Activated T-helper 17 cell treated with anti-CD3 and anti-CD28 coated beads, Interleukin-2, amount 50 U/mL, for 72 hours (primary cell): ENCODE measurements around the gene PLEKHO1. TPM values are rescaled to one million over a fixed set of nuclear protein-coding genes. Genes with fewer than 3 reads are reported as not detected.

Experiments
- ATAC-seq: fragments of 150-1000 bp; cut with Tn5 transposase; replicated peaks from 2 replicates; pipeline ENCODE4 v1.10.0; 2021; ENCODE audit warnings: mild to moderate bottlenecking, moderate library complexity
- H3K27ac Mint-ChIP-seq: one replicate; pipeline ENCODE4 v1.8.0; 2022; ENCODE audit warnings: mixed read lengths
- H3K27me3 Mint-ChIP-seq: one replicate; pipeline ENCODE4 v1.8.0; 2022; ENCODE audit warnings: mixed read lengths
- H3K36me3 Mint-ChIP-seq: one replicate; pipeline ENCODE4 v1.8.0; 2022; ENCODE audit warnings: low read depth, mild to moderate bottlenecking, mixed read lengths
- H3K4me1 Mint-ChIP-seq: one replicate; pipeline ENCODE4 v1.8.0; 2022; ENCODE audit warnings: mixed read lengths
- H3K4me3 Mint-ChIP-seq: one replicate; pipeline ENCODE4 v1.8.0; 2022; ENCODE audit warnings: mild to moderate bottlenecking, mixed read lengths
- H3K9me3 Mint-ChIP-seq: one replicate; pipeline ENCODE4 v1.8.0; 2022; ENCODE audit warnings: mixed read lengths
- total RNA-seq, 2 donors: library from RNA; stranded (reverse); gene quantifications; one replicate each; pipeline ENCODE4 v1.2.3, GENCODE V29; 2022

Gene PLEKHO1
- total RNA-seq, 2 donors from 2014 or later = 33.1 to 43.0 TPM

DNA sequence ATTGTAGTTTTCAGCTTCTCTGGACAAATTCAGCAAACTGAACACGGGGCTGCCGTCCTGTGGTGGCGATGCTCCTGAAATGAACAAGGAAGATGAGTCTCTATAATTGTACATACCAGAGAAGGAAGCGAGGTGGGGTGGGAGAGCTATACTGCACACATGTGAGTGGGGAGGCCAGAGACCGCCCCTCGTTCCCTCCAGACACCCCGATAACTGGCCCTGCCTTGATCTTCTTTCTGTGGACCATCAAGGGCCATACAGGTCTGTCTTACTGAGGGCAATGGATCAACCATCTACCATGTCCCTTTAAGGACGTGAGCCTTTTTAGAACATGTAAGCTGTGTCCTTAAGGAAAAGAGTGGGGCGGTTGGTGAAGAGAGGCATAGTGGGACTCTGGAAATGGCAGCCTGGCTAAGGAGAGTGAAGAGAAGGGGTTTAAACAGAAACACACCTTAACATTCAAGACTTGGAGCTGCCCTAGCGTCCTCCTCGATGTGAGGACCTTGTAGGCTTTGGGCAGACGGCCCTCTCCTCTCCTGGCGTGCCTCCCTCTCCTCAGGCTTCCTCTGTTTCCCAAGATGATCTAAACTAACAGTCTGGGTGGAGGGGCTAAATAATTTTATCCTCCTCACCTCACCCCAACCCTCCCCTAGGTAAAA lies 5.8 kb downstream of the PLEKHO1 start:
- peak overlapping the region; percentile 31 for H3K27ac Mint-ChIP-seq
- no peak overlapping the region for H3K4me3 Mint-ChIP-seq
- H3K36me3 Mint-ChIP-seq = peaks cover 98% of the 10 kb centered on the region
- no peak for ATAC-seq
- no peaks in the 10 kb centered on the region for H3K27me3 Mint-ChIP-seq
- H3K9me3 Mint-ChIP-seq = no peaks in the 10 kb centered on the region
- H3K4me1 Mint-ChIP-seq = peaks cover 51% of the 10 kb centered on the region

GRCh38 chr1:150156868-150157603 lies 7.3 kb downstream of the PLEKHO1 start:
- ATAC-seq = no peak
- Mint-ChIP-seq H3K36me3 (peaks cover 89% of the 10 kb centered on the region), H3K27ac (no peak overlapping the region), H3K27me3 (no peaks in the 10 kb centered on the region), H3K4me3 (no peak overlapping the region), H3K9me3 (no peaks in the 10 kb centered on the region), H3K4me1 (peaks cover 53% of the 10 kb centered on the region)

- Mint-ChIP-seq H3K9me3 (no peaks in the 10 kb centered on the region), H3K27ac (peak overlapping the region; percentile 18), H3K36me3 (peaks cover 64% of the 10 kb centered on the region), H3K27me3 (no peaks in the 10 kb centered on the region), H3K4me1 (peaks cover 41% of the 10 kb centered on the region), H3K4me3 (peak overlapping the region; percentile 35)
- ATAC-seq = no peak
Measured at GRCh38 chr1:150159550-150159949, 9.8 kb downstream of the PLEKHO1 start.

GRCh38 chr1:150160964-150161621 lies 11.4 kb downstream of the PLEKHO1 start:
- Mint-ChIP-seq H3K27me3 (no peaks in the 10 kb centered on the region), H3K4me3 (peak overlapping the region; percentile 35), H3K27ac (peak overlapping the region; percentile 65), H3K36me3 (peaks cover 48% of the 10 kb centered on the region), H3K9me3 (no peaks in the 10 kb centered on the region), H3K4me1 (peaks cover 36% of the 10 kb centered on the region)
- no peak for ATAC-seq

GRCh38 chr1:150161747-150162581 lies 12.2 kb downstream of the PLEKHO1 start:
- Mint-ChIP-seq H3K27ac (peak overlapping the region; percentile 65), H3K36me3 (peaks cover 40% of the 10 kb centered on the region), H3K4me1 (peaks cover 36% of the 10 kb centered on the region)

GRCh38 chr1:150162582-150162861 lies 12.8 kb downstream of the PLEKHO1 start:
- Mint-ChIP-seq H3K36me3 (peaks cover 34% of the 10 kb centered on the region), H3K27ac (no peak overlapping the region), H3K4me3 (peak overlapping the region; percentile 17)

More at GRCh38 chr1:150161747-150162581, 12.2 kb downstream of the PLEKHO1 start:
- H3K27me3 Mint-ChIP-seq = no peaks in the 10 kb centered on the region
- ATAC-seq = no peak
- peak overlapping the region; percentile 35 for H3K4me3 Mint-ChIP-seq
- H3K9me3 Mint-ChIP-seq = no peaks in the 10 kb centered on the region

GRCh38 chr1:150162862-150163706 lies 13.4 kb downstream of the PLEKHO1 start:
- Mint-ChIP-seq H3K36me3 (peaks cover 28% of the 10 kb centered on the region), H3K4me3 (peak overlapping the region; percentile 17)
- peak; percentile 8 for ATAC-seq

More at GRCh38 chr1:150162582-150162861, 12.8 kb downstream of the PLEKHO1 start:
- H3K27me3 Mint-ChIP-seq = no peaks in the 10 kb centered on the region
- ATAC-seq = no peak
- peaks cover 33% of the 10 kb centered on the region for H3K4me1 Mint-ChIP-seq
- H3K9me3 Mint-ChIP-seq = no peaks in the 10 kb centered on the region

DNA sequence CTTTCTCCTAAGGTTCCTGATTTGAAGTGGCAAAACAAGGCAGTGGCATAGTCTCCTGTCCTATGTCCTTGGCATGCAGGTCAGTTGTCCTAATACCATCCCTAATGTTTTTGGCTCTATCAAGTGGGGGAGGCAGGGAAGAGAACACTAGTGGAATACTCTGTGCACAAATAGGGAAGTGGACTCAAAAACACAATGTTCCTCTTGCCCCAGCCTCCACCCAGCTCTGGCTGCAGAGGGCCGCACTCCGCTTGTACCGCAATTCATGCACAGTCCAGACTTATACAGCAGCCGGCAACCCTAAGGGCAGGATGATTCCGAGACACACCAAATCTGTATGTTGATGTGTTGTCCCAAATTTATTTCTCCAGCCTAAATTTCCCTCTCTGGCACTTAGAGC lies 14.5 kb downstream of the PLEKHO1 start:
- H3K36me3 Mint-ChIP-seq = peaks cover 17% of the 10 kb centered on the region
- no peak overlapping the region for H3K27ac Mint-ChIP-seq
- ATAC-seq = no peak
- H3K4me1 Mint-ChIP-seq = peaks cover 25% of the 10 kb centered on the region
- H3K27me3 Mint-ChIP-seq = no peaks in the 10 kb centered on the region
- no peaks in the 10 kb centered on the region for H3K9me3 Mint-ChIP-seq
- no peak overlapping the region for H3K4me3 Mint-ChIP-seq

More at GRCh38 chr1:150162862-150163706, 13.4 kb downstream of the PLEKHO1 start:
- Mint-ChIP-seq H3K27ac (no peak overlapping the region), H3K4me1 (peaks cover 28% of the 10 kb centered on the region), H3K9me3 (no peaks in the 10 kb centered on the region), H3K27me3 (no peaks in the 10 kb centered on the region)

DNA sequence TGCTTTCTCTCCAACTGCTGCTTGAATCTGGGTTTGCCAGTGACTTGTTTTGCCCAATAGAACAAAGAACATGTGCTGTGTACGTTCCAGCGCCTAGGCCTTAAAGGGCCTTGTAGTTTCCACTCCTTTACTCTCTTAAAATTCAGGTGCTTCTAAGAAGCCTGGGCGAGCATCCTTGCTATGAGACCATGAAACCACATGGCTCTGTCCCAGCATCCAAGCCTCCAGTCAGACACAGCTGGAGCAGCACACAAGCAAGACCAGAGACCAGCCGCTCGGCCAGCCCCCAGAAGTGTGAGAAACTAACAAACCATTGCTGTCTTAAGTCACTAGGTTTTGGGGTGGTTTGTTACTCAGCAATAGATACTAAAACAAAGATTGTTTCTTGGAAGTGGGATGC lies 15.1 kb downstream of the PLEKHO1 start:
- ATAC-seq = no peak
- Mint-ChIP-seq H3K4me1 (peaks cover 25% of the 10 kb centered on the region), H3K36me3 (peaks cover 12% of the 10 kb centered on the region), H3K27ac (no peak overlapping the region), H3K4me3 (no peak overlapping the region), H3K9me3 (no peaks in the 10 kb centered on the region), H3K27me3 (no peaks in the 10 kb centered on the region)

GRCh38 chr1:150165622-150166612 lies 16.2 kb downstream of the PLEKHO1 start:
- Mint-ChIP-seq H3K27ac (no peak overlapping the region), H3K36me3 (peaks cover under 1% of the 10 kb centered on the region)

GRCh38 chr1:150168960-150169601 lies 19.4 kb downstream of the PLEKHO1 start:
- Mint-ChIP-seq H3K4me3 (no peak overlapping the region), H3K4me1 (peaks cover 4% of the 10 kb centered on the region), H3K36me3 (no peaks in the 10 kb centered on the region), H3K27ac (no peak overlapping the region), H3K27me3 (no peaks in the 10 kb centered on the region), H3K9me3 (no peaks in the 10 kb centered on the region)
- ATAC-seq = peak; percentile 80

More at GRCh38 chr1:150165622-150166612, 16.2 kb downstream of the PLEKHO1 start:
- ATAC-seq = peak; percentile 63
- H3K4me3 Mint-ChIP-seq = no peak overlapping the region
- H3K9me3 Mint-ChIP-seq = no peaks in the 10 kb centered on the region
- no peaks in the 10 kb centered on the region for H3K27me3 Mint-ChIP-seq
- H3K4me1 Mint-ChIP-seq = peaks cover 18% of the 10 kb centered on the region

DNA sequence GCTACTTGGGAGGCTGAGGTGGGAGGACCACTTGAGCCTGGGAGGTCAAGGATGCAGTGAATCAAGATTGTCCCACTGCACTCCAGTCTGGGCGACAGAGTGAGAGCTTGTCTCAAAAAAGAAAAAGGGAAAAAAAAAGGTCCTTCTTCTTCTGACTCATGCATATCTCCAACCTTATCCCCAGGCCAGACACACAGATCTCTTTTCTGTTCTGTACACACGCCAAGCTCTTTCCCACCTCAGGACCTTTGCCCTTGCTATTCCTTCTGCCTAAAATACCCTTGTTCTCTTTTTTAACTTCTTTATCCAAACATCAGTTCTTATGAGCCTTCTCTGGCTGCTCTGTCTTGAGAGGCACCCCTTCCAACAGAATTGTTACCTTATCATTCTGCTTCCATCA lies 22.1 kb downstream of the PLEKHO1 start:
- no peaks in the 10 kb centered on the region for H3K4me1 Mint-ChIP-seq
- no peaks in the 10 kb centered on the region for H3K9me3 Mint-ChIP-seq
- no peak overlapping the region for H3K27ac Mint-ChIP-seq
- ATAC-seq = no peak
- no peaks in the 10 kb centered on the region for H3K36me3 Mint-ChIP-seq
- no peak overlapping the region for H3K4me3 Mint-ChIP-seq
- H3K27me3 Mint-ChIP-seq = no peaks in the 10 kb centered on the region
